Aorta (tissue), 5 donors: ENCODE measurements around the gene PHF1. TPM values are rescaled to one million over a fixed set of nuclear protein-coding genes. Genes with fewer than 3 reads are reported as not detected.
A peak's percentile ranks its signal among the peaks of the same experiment; 100 is the strongest.

ENCODE experiments used
- ATAC-seq: fragments of 200-7000 bp; cut with Tn5 transposase; one replicate; pipeline ENCODE4 v1.9.1; 2022; ENCODE audit warnings: moderate library complexity; ENCODE audit not compliant: low FRiP score
- DNase-seq, 2 donors: peaks; one replicate each; pipeline ENCODE4 v3.0.0-alpha.2; 2020
- H3K27ac ChIP-seq, 2 donors: one replicate each; pipeline ENCODE4 v1.5.1; 2013; ENCODE audit warnings: low read length in 2 of 2, mild to moderate bottlenecking in 2 of 2, moderate library complexity in 2 of 2, control low read depth in 1 of 2, inconsistent platforms in 1 of 2, low read depth in 1 of 2
- H3K27me3 ChIP-seq, 2 donors: one replicate each; pipeline ENCODE4 v1.6.1; 2013; ENCODE audit warnings: control low read depth in 1 of 2, low read length in 1 of 2, mild to moderate bottlenecking in 1 of 2, moderate library complexity in 1 of 2; ENCODE audit not compliant: insufficient read depth in 2 of 2, control insufficient read depth in 1 of 2
- H3K36me3 ChIP-seq, 2 donors: one replicate each; pipeline ENCODE4 v1.6.1; 2013; ENCODE audit warnings: control low read depth in 1 of 2, low read length in 1 of 2, mild to moderate bottlenecking in 1 of 2; ENCODE audit not compliant: insufficient read depth in 2 of 2, control insufficient read depth in 1 of 2
- H3K4me1 ChIP-seq, 2 donors: one replicate each; pipeline ENCODE4 v1.6.1; 2013; ENCODE audit warnings: low read length in 2 of 2, control low read depth in 1 of 2, mild to moderate bottlenecking in 1 of 2, moderate library complexity in 1 of 2; ENCODE audit not compliant: insufficient read depth in 2 of 2, control insufficient read depth in 1 of 2
- H3K4me3 ChIP-seq, 2 donors: one replicate each; pipeline ENCODE4 v1.5.1; 2013; ENCODE audit warnings: low read length in 2 of 2, control low read depth in 1 of 2, mild to moderate bottlenecking in 1 of 2
- H3K9me3 ChIP-seq: one replicate; pipeline ENCODE4 v1.6.1; 2013; ENCODE audit warnings: mild to moderate bottlenecking, low read length; ENCODE audit not compliant: control insufficient read depth
- WGBS, 2 donors: extraction: QIAGEN DNeasy Blood & Tissue Kit; methylation state at CpG; one replicate each; pipeline ENCODE4 v1.1.7; 2013; 5-methylcytosine and 5-hydroxymethylcytosine counted together
- intact Hi-C, 2 donors: fragments of 100-400 bp; cut with DNase I; formaldehyde crosslinking; loops; one replicate each; pipeline versions ENCODE4 v1.14.2 to v1.15.0; 2022
- polyA plus RNA-seq, 2 donors: library from polyadenylated mRNA; stranded (reverse); fragments of 200-250 nt; gene quantifications; one replicate each; pipeline ENCODE4 v1.2.3, GENCODE V29; 2013
- total RNA-seq, 2 donors: library from RNA; stranded (reverse); fragmentation: NEBNext Ultra II Directional; extraction: Animal tissue kit (Norgen Biotek cat#: 25700); gene quantifications; one replicate each; pipeline ENCODE4 v1.2.1, GENCODE V29; 2021
- donor health status: healthy with polysubstance abuse.
- donor health status: Bipolar disorder and iron deficiency.
- donor health status: DM: no; HTN: no; CAD: no.
- donor health status: DM: no; HTN: no; CAD: no.
- donor health status: DM: yes; HTN: yes; CAD: no.

Gene PHF1
- total and polyA plus RNA-seq, 4 donors, result 49.8 to 218 (median 89.6) TPM

DNA sequence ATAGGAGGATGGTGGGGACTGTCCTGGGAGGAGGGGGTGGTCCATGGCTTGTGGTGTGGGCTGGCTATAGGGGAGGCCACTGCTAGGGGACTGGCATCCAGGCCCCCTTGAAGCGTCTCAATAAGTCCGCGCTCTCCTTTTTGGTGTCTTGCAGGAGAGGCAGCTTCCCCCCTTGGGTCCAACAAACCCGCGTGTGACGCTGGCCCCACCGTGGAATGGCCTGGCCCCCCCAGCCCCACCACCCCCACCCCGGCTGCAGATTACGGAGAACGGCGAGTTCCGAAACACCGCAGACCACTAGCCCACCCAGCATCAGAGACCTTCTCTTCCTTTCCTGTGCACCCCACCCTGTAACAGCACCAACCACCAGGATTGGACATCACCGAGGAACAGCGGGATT is 40.8 kb downstream of the PHF1 start:
- Histone ChIP-seq H3K9me3 (no peaks in the 10 kb centered on the region), H3K27me3 (no peaks in the 10 kb centered on the region), H3K4me1 (no peaks in the 10 kb centered on the region), H3K4me3 (no peak overlapping the region), H3K27ac (no peak overlapping the region), H3K36me3 (no peaks in the 10 kb centered on the region)
- WGBS, 2 donors, result 84 to 86% methylated on average over 10 to 15 of the region's 15 CpGs
- DNase-seq (no peak), ATAC-seq (no peak)
- intact Hi-C loops, result loop anchor here (5.0 to 10.0 kb wide), 3 partner anchors 39 to 247 kb away; partner anchors contain the start of genes HSD17B8 (in 1 of the 2), PHF1 (in 1 of the 2), RING1 (in 1 of the 2) and RXRB (in 1 of the 2)

DNA sequence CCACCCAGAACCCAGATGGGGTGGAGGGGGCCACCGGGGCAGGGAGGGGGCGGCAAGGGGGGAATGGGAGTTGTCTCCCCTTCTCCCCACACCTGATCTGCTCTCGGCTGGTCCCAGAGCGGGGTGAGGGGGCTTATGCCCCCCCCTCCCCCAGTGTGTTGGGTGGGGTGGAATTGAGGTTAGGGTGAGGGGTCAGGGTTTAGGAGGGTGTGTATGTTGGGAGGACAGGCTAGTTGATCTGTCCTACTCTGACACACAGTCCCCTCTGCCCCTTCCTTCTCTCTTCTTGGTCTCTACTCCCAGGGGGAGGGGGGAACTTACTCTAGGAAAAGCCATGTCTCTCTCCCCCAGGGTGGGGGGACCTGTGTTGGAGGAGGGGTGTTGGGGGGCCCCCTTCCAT is 41.7 kb downstream of the PHF1 start:
- no peak for ATAC-seq
- no peak for DNase-seq
- Histone ChIP-seq H3K27me3 (no peaks in the 10 kb centered on the region), H3K4me3 (no peak overlapping the region), H3K9me3 (no peaks in the 10 kb centered on the region), H3K36me3 (no peaks in the 10 kb centered on the region), H3K4me1 (no peaks in the 10 kb centered on the region), H3K27ac (no peak overlapping the region)
- intact Hi-C loops, result loop anchor here (5.0 to 10.0 kb wide), 3 partner anchors 40 to 248 kb away; partner anchors contain the start of genes HSD17B8 (in 1 of the 2), PHF1 (in 1 of the 2), RING1 (in 1 of the 2) and RXRB (in 1 of the 2)
- WGBS, 2 donors, result 80 to 90% methylated on average over 3 to 4 of the region's 4 CpGs

DNA sequence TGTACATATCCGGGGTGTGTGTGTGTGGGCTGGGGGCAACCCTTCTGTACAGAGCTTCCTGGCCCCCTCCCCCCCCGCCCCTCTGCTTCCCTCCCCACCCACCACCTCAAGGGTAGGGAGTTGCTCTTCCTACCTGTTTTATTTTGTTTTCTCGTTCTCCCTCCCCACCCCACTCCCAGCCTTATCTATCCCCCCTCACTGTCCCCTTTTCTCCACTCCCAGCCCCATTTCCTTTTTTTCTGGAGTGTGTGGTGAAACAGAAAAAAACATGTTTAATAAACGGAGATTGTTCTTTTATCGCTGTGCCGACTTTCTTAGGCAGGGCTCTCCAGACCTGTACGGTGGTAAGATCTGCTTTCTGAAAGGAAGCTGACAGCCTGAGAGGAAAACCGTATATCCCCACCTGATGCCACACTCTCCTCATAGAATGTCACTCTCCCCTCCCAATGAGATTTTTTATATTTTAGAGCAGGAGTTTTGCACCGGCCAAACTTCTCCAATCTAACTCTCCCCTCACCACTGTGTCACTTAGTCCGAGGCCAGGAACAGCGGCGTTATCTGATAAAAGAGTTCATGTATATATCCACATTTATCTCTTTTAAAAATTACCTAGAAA is 42.7 kb downstream of the PHF1 start:
- ATAC-seq (no peak), DNase-seq (no peak)
- WGBS, 2 donors, result 3% methylated on average over 12 of the region's 12 CpGs
- H3K9me3 ChIP-seq, result no peaks in the 10 kb centered on the region
- no peaks in the 10 kb centered on the region for H3K27me3 ChIP-seq
- H3K4me1 ChIP-seq, result no peaks in the 10 kb centered on the region
- H3K27ac ChIP-seq, result no peak overlapping the region
- peak overlapping the region; percentile 29 to 36 for H3K4me3 ChIP-seq
- intact Hi-C loops, result loop anchor here (5.0 to 10.0 kb wide), 3 partner anchors 41 to 249 kb away; partner anchors contain the start of genes HSD17B8 (in 1 of the 2), PHF1 (in 1 of the 2), RING1 (in 1 of the 2) and RXRB (in 1 of the 2)
- no peaks in the 10 kb centered on the region for H3K36me3 ChIP-seq

DNA sequence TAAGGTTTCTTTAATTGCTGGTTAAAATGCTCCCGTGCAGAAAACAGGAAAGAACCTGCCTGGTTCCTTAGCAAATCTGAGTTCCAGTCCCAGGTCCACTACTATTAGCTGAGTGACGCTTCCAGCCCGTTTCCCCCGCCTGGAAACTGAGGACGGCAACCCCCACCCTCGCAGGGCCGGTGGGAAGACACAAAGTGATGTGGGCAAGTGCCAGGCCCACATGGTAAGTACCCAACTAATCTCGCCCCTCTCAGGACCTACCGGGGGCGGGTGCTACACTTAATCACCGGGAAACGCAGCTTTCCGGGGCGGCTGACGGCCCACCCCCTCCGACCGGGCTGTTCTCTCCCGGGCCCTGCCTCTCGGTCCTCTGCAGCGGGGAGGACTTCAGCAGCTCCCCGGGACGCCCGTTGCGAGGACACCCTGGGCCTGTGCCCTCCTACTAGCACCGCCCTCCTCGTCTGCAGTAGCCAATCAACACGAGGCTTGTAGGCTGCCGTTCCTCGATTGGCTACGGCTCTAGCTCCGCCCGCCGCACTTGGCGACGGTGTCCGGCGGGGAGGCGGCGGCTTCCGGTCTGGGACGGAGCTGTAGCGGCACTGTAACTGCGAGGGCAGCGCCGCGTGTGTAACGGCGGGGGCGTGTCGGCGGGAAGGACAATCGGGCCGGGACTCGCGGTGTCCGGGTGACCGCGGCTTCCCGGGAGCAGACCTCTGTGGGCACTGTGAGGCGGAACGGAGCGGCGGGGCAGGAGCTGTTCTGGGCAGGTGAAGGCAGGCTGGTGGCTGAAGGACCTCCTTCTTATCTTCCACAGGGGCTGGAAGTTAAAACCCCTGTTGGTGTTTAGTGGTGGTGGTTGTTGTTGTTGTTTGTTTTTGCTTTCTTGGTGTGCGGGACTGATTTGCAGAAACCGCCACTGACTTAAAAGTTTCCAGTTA is 43.5 kb downstream of the PHF1 start, which contains the start of gene ZBTB9:
ZBTB9 (plus strand) TSS at position 568 of the 938 bp plus-strand sequence. CDS start 525 bp downstream, outside the sequence.
- no peaks in the 10 kb centered on the region for H3K9me3 ChIP-seq
- H3K4me3 ChIP-seq, result peak within 1 kb of the TSS; percentile 36 to 48
- no peak within 1 kb of the TSS for H3K27ac ChIP-seq
- H3K36me3 ChIP-seq, result no peaks in the 10 kb centered on the region
- intact Hi-C loops, result loop anchor here (5.0 to 10.0 kb wide), 3 partner anchors 42 to 249 kb away; partner anchors contain the start of genes HSD17B8 (in 1 of the 2), PHF1 (in 1 of the 2), RING1 (in 1 of the 2) and RXRB (in 1 of the 2)
- WGBS, 2 donors, result 0 to 1% methylated on average over 65 of the region's 65 CpGs
- ATAC-seq (peak; percentile 98), DNase-seq (peak; percentile 97 to 98)
- H3K27me3 ChIP-seq, result no peaks in the 10 kb centered on the region
- H3K4me1 ChIP-seq, result no peaks in the 10 kb centered on the region

DNA sequence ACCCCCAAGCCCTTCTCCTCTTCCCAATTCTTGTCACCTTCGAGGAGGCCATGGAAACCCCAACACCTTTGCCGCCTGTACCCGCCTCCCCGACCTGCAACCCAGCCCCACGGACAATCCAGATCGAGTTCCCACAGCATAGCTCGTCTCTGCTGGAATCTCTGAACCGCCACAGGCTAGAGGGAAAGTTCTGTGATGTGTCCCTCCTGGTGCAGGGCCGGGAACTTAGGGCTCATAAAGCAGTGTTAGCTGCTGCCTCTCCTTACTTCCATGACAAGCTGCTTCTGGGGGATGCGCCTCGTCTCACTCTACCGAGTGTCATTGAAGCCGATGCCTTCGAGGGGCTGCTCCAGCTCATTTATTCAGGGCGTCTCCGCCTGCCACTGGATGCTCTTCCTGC is 44.2 kb downstream of the PHF1 start:
- Histone ChIP-seq H3K4me1 (no peaks in the 10 kb centered on the region), H3K9me3 (no peaks in the 10 kb centered on the region), H3K4me3 (peak overlapping the region in 1 of 2 donors; percentile 26), H3K36me3 (no peaks in the 10 kb centered on the region), H3K27me3 (no peaks in the 10 kb centered on the region), H3K27ac (no peak overlapping the region)
- ATAC-seq, result no peak
- intact Hi-C loops, result loop anchor here (10.0 kb wide), 2 partner anchors 120 to 250 kb away; partner anchors contain the start of genes HSD17B8 (in 1 of the 2), RING1 (in 1 of the 2), RXRB (in 1 of the 2) and SLC39A7 (in 1 of the 2)
- peak in 1 of 2 donors; percentile 62 for DNase-seq
- 54 to 55% methylated on average over 16 of the region's 16 CpGs for WGBS, 2 donors

DNA sequence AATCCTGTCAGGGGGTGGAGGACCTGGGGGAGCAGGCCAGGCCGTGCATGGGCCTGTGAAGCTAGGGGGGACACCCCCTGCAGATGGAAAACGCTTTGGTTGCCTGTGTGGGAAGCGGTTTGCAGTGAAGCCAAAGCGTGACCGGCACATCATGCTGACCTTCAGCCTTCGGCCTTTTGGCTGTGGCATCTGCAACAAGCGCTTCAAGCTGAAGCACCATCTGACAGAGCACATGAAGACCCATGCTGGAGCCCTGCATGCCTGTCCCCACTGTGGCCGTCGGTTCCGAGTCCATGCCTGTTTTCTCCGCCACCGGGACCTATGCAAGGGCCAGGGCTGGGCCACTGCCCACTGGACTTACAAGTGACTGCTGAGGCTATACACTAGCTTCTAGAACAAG is 45.3 kb downstream of the PHF1 start:
- intact Hi-C loops, result loop anchor here (10.0 kb wide), 2 partner anchors 119 to 251 kb away; partner anchors contain the start of genes HSD17B8 (in 1 of the 2), RING1 (in 1 of the 2), RXRB (in 1 of the 2) and SLC39A7 (in 1 of the 2)
- Histone ChIP-seq H3K9me3 (no peaks in the 10 kb centered on the region), H3K4me1 (no peaks in the 10 kb centered on the region), H3K27me3 (no peaks in the 10 kb centered on the region), H3K4me3 (no peak overlapping the region), H3K36me3 (no peaks in the 10 kb centered on the region), H3K27ac (no peak overlapping the region)
- DNase-seq, result no peak
- 97 to 98% methylated on average over 12 of the region's 12 CpGs for WGBS, 2 donors
- ATAC-seq, result no peak

DNA sequence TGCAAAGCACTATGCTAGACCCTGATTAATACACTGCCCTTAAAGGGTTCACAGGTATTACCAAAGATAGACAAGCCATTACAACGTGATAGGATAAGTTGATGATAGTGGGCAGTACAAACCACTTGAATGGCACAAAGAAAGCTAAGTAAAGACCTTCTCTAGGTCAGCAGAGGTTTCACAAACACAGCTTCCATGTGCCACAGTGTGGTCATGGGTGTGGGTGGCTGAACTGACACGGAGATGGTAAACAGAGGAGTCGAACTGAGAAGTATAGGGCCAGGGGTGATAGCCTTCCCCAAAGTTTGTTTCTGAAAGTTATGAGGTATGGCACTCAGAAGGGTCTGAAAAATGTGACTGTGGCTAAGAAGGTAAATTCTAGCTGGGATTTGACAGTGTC is 47.9 kb downstream of the PHF1 start:
- no peak for DNase-seq
- H3K27ac ChIP-seq, result no peak overlapping the region
- H3K4me1 ChIP-seq, result no peaks in the 10 kb centered on the region
- no peak overlapping the region for H3K4me3 ChIP-seq
- no peaks in the 10 kb centered on the region for H3K27me3 ChIP-seq
- H3K9me3 ChIP-seq, result no peaks in the 10 kb centered on the region
- intact Hi-C loops, result loop anchor here (10.0 kb wide), 2 partner anchors 116 to 254 kb away; partner anchors contain the start of genes HSD17B8 (in 1 of the 2), RING1 (in 1 of the 2), RXRB (in 1 of the 2) and SLC39A7 (in 1 of the 2)
- ATAC-seq, result no peak
- 60 to 71% methylated on average over 3 of the region's 3 CpGs for WGBS, 2 donors
- H3K36me3 ChIP-seq, result no peaks in the 10 kb centered on the region

DNA sequence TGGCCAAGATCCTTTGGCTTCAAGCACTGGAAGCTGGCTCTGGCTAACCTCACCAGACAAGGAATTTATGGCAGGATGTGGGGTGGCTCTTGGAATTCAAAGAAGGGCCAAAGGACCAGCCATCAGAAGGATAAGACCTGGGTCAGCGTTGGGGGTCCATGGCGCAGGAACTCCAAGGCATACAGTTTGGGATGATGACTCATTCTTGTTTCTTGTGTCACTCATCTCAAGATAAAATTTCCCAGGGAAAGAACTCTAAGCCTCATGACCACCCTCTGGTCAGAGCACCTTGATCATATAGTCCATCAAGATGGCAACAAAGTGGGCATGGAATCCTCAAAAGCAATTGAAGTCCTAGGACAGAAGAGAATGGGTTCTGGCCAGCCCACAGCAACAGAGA is 48.4 kb downstream of the PHF1 start:
- Histone ChIP-seq H3K4me3 (no peak overlapping the region), H3K27ac (no peak overlapping the region), H3K4me1 (no peaks in the 10 kb centered on the region), H3K27me3 (no peaks in the 10 kb centered on the region), H3K9me3 (no peaks in the 10 kb centered on the region), H3K36me3 (no peaks in the 10 kb centered on the region)
- intact Hi-C loops, result loop anchor here (10.0 kb wide), 2 partner anchors 116 to 254 kb away; partner anchors contain the start of genes HSD17B8 (in 1 of the 2), RING1 (in 1 of the 2), RXRB (in 1 of the 2) and SLC39A7 (in 1 of the 2)
- ATAC-seq, result no peak
- 90 to 100% methylated on average over 2 of the region's 2 CpGs for WGBS, 2 donors
- DNase-seq, result no peak
